Measurements from ENCODE around the gene C12orf60. TPM values are rescaled to one million over a fixed set of nuclear protein-coding genes. Genes with fewer than 3 reads are reported as not detected.
A peak's percentile ranks its signal among the peaks of the same experiment; 100 is the strongest.
"Not testable (repeated sequence)": the region's sequence is repeated elsewhere in the genome, so short reads cannot be mapped to it uniquely, and the experiment has no call there.

C12orf60 gene
- total RNA-seq, 2 donors from 2014 or later: 2.5 to 3.3 TPM

DNA sequence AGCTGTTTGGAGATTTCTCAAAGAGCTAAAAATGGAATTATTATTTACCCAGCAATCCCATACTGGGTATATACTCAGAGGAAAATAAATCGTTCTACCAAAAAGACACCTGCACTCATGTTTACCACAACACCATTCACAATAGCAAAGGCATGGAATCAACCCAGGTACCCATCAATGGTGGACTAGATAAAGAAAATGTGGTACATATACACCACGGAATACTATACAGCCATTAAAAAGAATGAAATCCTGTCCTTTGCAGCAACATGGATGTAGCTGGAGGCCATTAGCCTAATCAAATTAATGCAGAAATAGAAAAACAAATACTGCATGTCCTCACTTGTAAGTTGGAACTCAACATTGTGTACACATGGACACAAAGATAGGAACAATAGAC is 38.1 kb upstream of the C12orf60 start:
- Histone ChIP-seq H3K27me3 (ENCODE audit: control insufficient read depth, insufficient read depth, low read length, poor library complexity, severe bottlenecking) (no peaks in the 10 kb centered on the region), H3K27ac (ENCODE audit: low read depth, low read length) (no peak overlapping the region), H3K9ac (ENCODE audit: extremely low read depth, low read length, poor library complexity, severe bottlenecking) (no peak overlapping the region), H3K4me1 (ENCODE audit: control insufficient read depth, insufficient read depth, low read length) (no peaks in the 10 kb centered on the region), H3K4me3 (ENCODE audit: low read length) (no peak overlapping the region), H3K9me3 (ENCODE audit: control insufficient read depth, low read length) (peaks cover 9% of the 10 kb centered on the region), H3K36me3 (ENCODE audit: control insufficient read depth, insufficient read depth, low read length) (no peaks in the 10 kb centered on the region)
- no peak for TF ChIP-seq CTCF (conservative IDR thresholded peaks at IDR 0.05)
- WGBS, 2 experiments (ENCODE audit: insufficient coverage in 1 of 2, insufficient read length in 1 of 2): 94 to 100% methylated on average over 1 to 2 of the region's 2 CpGs
- Mint-ChIP-seq H3K4me3 (no peak overlapping the region), H3K4me1 (no peaks in the 10 kb centered on the region), H3K36me3 (ENCODE audit: low read depth) (peaks cover 43% of the 10 kb centered on the region), H3K27me3 (ENCODE audit: insufficient read depth) (no peaks in the 10 kb centered on the region), H3K9me3 (peaks cover 27% of the 10 kb centered on the region), H3K27ac (no peak overlapping the region)
- no peak for DNase-seq

DNA sequence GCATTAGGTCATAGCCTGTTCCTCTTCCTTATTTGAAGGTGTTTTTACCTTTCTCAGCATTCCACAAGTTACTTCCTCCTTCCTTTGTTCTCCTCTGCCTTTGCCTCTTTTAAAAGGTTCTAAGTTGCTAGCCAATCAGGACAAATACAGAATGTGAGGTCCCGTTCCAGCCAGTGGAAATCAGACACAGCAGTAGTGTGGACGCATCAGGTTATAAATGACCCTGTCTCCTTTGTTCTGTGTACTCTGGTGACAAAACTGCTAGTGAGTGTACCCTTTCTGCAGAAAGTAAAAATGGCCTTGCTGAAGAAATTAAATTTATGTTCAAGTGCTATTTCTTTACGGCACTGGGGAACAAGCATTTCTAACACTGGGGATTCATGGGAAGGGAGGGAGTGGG is 37.5 kb upstream of the C12orf60 start:
- H3K4me1 ChIP-seq (ENCODE audit: control insufficient read depth, insufficient read depth, low read length); H3K4me3 ChIP-seq (ENCODE audit: low read length); H3K36me3 ChIP-seq (ENCODE audit: control insufficient read depth, insufficient read depth, low read length); H3K4me1 Mint-ChIP-seq; H3K9me3 ChIP-seq (ENCODE audit: control insufficient read depth, low read length); H3K9ac ChIP-seq (ENCODE audit: extremely low read depth, low read length, poor library complexity, severe bottlenecking); H3K27ac ChIP-seq (ENCODE audit: low read depth, low read length); H3K4me3 Mint-ChIP-seq; H3K27me3 ChIP-seq (ENCODE audit: control insufficient read depth, insufficient read depth, low read length, poor library complexity, severe bottlenecking); H3K27me3 Mint-ChIP-seq (ENCODE audit: insufficient read depth): not testable (repeated sequence)
- DNase-seq: peak; percentile 56
- H3K9me3 Mint-ChIP-seq: peaks cover 21% of the 10 kb centered on the region
- 82 to 91% methylated on average over 2 to 3 of the region's 3 CpGs for WGBS, 2 experiments (ENCODE audit: insufficient coverage in 1 of 2, insufficient read length in 1 of 2)
- peak overlapping the region; percentile 7 for H3K27ac Mint-ChIP-seq
- peaks cover 37% of the 10 kb centered on the region for H3K36me3 Mint-ChIP-seq (ENCODE audit: low read depth)

GRCh38 chr12:14766649-14767215 is 36.7 kb upstream of the C12orf60 start:
- Histone ChIP-seq H3K4me3 (ENCODE audit: low read length) (no peak overlapping the region), H3K9ac (ENCODE audit: extremely low read depth, low read length, poor library complexity, severe bottlenecking) (no peak overlapping the region), H3K36me3 (ENCODE audit: control insufficient read depth, insufficient read depth, low read length) (no peaks in the 10 kb centered on the region), H3K4me1 (ENCODE audit: control insufficient read depth, insufficient read depth, low read length) (no peaks in the 10 kb centered on the region), H3K9me3 (ENCODE audit: control insufficient read depth, low read length) (peaks cover 9% of the 10 kb centered on the region), H3K27ac (ENCODE audit: low read depth, low read length) (no peak overlapping the region), H3K27me3 (ENCODE audit: control insufficient read depth, insufficient read depth, low read length, poor library complexity, severe bottlenecking) (no peaks in the 10 kb centered on the region)
- DNase-seq: no peak
- 82 to 100% methylated on average over 1 to 3 of the region's 3 CpGs for WGBS, 2 experiments (ENCODE audit: insufficient coverage in 1 of 2, insufficient read length in 1 of 2)
- Mint-ChIP-seq H3K27ac (peak overlapping the region; percentile 44), H3K4me1 (peaks cover 2% of the 10 kb centered on the region), H3K4me3 (no peak overlapping the region), H3K9me3 (peaks cover 14% of the 10 kb centered on the region), H3K27me3 (ENCODE audit: insufficient read depth) (no peaks in the 10 kb centered on the region), H3K36me3 (ENCODE audit: low read depth) (peaks cover 30% of the 10 kb centered on the region)
- TF ChIP-seq CTCF (conservative IDR thresholded peaks at IDR 0.05): no peak

DNA sequence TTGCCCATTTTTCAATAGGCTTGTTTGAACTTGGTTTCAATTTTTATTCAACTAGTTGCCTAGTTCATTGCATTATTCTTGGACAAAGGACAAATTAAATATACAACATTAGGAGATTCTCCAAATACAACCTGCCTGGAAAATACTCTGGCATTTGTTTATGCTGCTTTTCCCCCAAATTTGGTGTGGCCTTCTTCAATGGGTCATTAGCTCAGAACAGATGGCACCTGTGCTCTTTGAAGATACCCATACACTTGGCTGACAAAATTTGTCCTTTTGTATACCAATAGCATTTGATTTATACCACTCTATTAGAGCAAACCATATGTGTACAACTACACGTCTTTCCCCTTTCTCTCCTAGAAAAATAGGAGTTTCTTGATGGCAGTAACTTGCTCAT is 35.9 kb upstream of the C12orf60 start:
- DNase-seq: no peak
- peaks cover 13% of the 10 kb centered on the region for H3K9me3 Mint-ChIP-seq
- 67 to 100% methylated on average over 1 of the region's 1 CpG for WGBS, 2 experiments (ENCODE audit: insufficient coverage in 1 of 2, insufficient read length in 1 of 2)
- no peaks in the 10 kb centered on the region for H3K27me3 ChIP-seq (ENCODE audit: control insufficient read depth, insufficient read depth, low read length, poor library complexity, severe bottlenecking)
- no peaks in the 10 kb centered on the region for H3K4me1 ChIP-seq (ENCODE audit: control insufficient read depth, insufficient read depth, low read length)
- H3K4me3 Mint-ChIP-seq: peak overlapping the region; percentile 93
- H3K36me3 ChIP-seq (ENCODE audit: control insufficient read depth, insufficient read depth, low read length): no peaks in the 10 kb centered on the region
- peaks cover 9% of the 10 kb centered on the region for H3K9me3 ChIP-seq (ENCODE audit: control insufficient read depth, low read length)
- H3K9ac ChIP-seq (ENCODE audit: extremely low read depth, low read length, poor library complexity, severe bottlenecking): no peak overlapping the region
- H3K27ac ChIP-seq (ENCODE audit: low read depth, low read length): no peak overlapping the region
- no peak overlapping the region for H3K27ac Mint-ChIP-seq
- peaks cover 7% of the 10 kb centered on the region for H3K4me1 Mint-ChIP-seq
- TF ChIP-seq CTCF (conservative IDR thresholded peaks at IDR 0.05): no peak
- peaks cover 28% of the 10 kb centered on the region for H3K36me3 Mint-ChIP-seq (ENCODE audit: low read depth)
- H3K4me3 ChIP-seq (ENCODE audit: low read length): no peak overlapping the region
- no peaks in the 10 kb centered on the region for H3K27me3 Mint-ChIP-seq (ENCODE audit: insufficient read depth)
